GM21825 (cell line): Measurements from ENCODE around the gene NCAPD2.
A peak's percentile ranks its signal among the peaks of the same experiment; 100 is the strongest.
"Not testable (repeated sequence)": the region's sequence is repeated elsewhere in the genome, so short reads cannot be mapped to it uniquely, and the experiment has no call there.

ENCODE experiments used
- ATAC-seq: cut with Tn5 transposase; IDR thresholded peaks from one replicate; pipeline ENCODE4 v1.9.1; 2021; ENCODE audit warnings: mild to moderate bottlenecking, moderate library complexity; ENCODE audit not compliant: unreplicated experiment

NCAPD2 gene

GRCh38 chr12:6533923-6534694, 40.2 kb downstream of the NCAPD2 start, which contains the start of gene GAPDH:
Gene GAPDH (plus strand): TSS chr12:6534517. CDS start chr12:6534833, 316 bp downstream.
- ATAC-seq = peak; percentile 47

DNA sequence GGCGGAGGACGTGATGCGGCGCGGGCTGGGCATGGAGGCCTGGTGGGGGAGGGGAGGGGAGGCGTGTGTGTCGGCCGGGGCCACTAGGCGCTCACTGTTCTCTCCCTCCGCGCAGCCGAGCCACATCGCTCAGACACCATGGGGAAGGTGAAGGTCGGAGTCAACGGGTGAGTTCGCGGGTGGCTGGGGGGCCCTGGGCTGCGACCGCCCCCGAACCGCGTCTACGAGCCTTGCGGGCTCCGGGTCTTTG, 40.7 kb downstream of the NCAPD2 start:
- ATAC-seq = no peak

- ATAC-seq = peak; percentile 1
These were observed 41.2 kb downstream of the NCAPD2 start for GRCh38 chr12:6534945-6535696.

- no peak for ATAC-seq
These were observed 41.7 kb downstream of the NCAPD2 start for GRCh38 chr12:6535697-6535946.

DNA sequence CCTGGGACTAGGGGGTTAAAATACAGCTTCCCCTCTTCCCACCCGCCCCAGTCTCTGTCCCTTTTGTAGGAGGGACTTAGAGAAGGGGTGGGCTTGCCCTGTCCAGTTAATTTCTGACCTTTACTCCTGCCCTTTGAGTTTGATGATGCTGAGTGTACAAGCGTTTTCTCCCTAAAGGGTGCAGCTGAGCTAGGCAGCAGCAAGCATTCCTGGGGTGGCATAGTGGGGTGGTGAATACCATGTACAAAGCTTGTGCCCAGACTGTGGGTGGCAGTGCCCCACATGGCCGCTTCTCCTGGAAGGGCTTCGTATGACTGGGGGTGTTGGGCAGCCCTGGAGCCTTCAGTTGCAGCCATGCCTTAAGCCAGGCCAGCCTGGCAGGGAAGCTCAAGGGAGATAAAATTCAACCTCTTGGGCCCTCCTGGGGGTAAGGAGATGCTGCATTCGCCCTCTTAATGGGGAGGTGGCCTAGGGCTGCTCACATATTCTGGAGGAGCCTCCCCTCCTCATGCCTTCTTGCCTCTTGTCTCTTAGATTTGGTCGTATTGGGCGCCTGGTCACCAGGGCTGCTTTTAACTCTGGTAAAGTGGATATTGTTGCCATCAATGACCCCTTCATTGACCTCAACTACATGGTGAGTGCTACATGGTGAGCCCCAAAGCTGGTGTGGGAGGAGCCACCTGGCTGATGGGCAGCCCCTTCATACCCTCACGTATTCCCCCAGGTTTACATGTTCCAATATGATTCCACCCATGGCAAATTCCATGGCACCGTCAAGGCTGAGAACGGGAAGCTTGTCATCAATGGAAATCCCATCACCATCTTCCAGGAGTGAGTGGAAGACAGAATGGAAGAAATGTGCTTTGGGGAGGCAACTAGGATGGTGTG, 42.3 kb downstream of the NCAPD2 start:
- ATAC-seq = no peak

DNA sequence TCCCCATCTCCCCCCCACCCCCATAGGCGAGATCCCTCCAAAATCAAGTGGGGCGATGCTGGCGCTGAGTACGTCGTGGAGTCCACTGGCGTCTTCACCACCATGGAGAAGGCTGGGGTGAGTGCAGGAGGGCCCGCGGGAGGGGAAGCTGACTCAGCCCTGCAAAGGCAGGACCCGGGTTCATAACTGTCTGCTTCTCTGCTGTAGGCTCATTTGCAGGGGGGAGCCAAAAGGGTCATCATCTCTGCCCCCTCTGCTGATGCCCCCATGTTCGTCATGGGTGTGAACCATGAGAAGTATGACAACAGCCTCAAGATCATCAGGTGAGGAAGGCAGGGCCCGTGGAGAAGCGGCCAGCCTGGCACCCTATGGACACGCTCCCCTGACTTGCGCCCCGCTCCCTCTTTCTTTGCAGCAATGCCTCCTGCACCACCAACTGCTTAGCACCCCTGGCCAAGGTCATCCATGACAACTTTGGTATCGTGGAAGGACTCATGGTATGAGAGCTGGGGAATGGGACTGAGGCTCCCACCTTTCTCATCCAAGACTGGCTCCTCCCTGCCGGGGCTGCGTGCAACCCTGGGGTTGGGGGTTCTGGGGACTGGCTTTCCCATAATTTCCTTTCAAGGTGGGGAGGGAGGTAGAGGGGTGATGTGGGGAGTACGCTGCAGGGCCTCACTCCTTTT, 43.1 kb downstream of the NCAPD2 start:
- no peak for ATAC-seq

- not testable (repeated sequence) for ATAC-seq
These were observed 43.9 kb downstream of the NCAPD2 start for GRCh38 chr12:6537580-6538419.

- ATAC-seq = no peak
These were observed 44.8 kb downstream of the NCAPD2 start for GRCh38 chr12:6538420-6539313.

DNA sequence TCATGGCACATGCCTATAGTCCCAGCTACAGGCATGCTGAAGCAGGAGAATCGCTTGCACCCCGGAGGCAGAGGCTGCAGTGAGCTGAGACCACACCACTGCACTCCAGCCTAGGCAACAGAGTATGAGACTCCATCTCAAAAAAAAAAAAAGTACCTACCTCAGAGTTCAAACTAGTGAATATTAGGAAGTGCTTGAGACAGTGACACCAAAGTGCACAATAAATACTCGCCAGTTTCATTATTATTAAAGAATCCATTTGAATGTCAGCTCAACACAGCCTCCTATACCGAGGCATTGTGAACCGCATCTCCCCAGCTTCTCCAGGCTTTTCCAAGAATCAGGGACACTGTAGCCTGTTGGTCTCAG, 45.4 kb downstream of the NCAPD2 start:
- ATAC-seq = no peak

GRCh38 chr12:6539707-6540134, 45.8 kb downstream of the NCAPD2 start:
- ATAC-seq = no peak

- no peak for ATAC-seq
These were observed 46.4 kb downstream of the NCAPD2 start for GRCh38 chr12:6540181-6540877.

- ATAC-seq = no peak
These were observed 47.7 kb downstream of the NCAPD2 start for GRCh38 chr12:6541371-6542165.

GRCh38 chr12:6542209-6543009, 48.5 kb downstream of the NCAPD2 start:
- no peak for ATAC-seq

GRCh38 chr12:6546016-6546415, 52.1 kb downstream of the NCAPD2 start:
- ATAC-seq = no peak

DNA sequence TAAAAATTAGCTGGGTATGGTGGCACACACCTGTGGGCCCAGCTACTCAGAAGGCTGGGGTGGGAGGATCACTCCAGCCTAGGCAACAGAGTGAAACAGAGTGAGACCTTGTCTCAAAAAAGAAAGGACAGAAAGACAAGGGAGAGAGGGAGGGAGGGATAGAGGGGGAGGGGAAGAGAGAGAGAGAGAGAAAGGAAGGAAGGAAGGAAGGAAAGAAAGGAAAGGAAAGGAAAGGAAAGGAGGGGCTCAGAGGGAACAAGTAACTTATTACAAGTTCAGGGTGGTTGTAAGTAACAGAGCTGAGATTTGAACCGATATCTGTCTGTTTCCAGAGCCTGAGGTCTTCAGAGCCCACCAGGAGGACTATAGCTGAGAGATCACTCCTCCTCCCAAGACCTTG, 53.7 kb downstream of the NCAPD2 start:
- no peak for ATAC-seq

GRCh38 chr12:6547987-6548386, 54.1 kb downstream of the NCAPD2 start:
- no peak for ATAC-seq

DNA sequence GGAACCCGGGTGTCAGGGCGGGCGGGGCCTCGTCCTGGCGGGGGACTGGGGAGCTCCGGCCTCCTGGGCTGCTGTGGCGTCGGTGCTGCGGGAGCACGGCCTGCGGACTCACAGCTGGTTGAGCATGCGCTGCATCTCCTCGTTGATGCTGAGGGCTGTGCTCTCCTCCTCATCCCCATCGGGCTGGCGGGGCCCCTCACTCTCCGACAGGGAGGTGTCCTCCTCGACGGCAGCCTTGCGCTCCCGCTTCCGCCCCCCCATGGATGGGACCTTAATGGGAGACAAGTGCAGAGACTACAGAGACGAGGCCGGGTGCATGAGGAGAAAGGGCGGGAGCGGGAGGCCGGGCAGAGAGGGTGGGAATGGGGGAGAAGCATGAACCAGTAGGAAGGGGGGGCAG, 54.7 kb downstream of the NCAPD2 start:
- no peak for ATAC-seq
